GM18505 (cell line): Measurements from ENCODE around the gene TMEM176B.

Source experiments
- ATAC-seq: cut with Tn5 transposase; IDR thresholded peaks from one replicate; pipeline ENCODE4 v1.9.1; 2021; ENCODE audit not compliant: unreplicated experiment
- POLR2A ChIP-seq: IDR thresholded peaks from 4 replicates; pipeline ENCODE4 v1.6.1; 2011; ENCODE audit warnings: borderline replicate concordance; ENCODE audit not compliant: insufficient read depth, insufficient read length; ENCODE audit errors: extremely low read depth

The TMEM176B gene

DNA sequence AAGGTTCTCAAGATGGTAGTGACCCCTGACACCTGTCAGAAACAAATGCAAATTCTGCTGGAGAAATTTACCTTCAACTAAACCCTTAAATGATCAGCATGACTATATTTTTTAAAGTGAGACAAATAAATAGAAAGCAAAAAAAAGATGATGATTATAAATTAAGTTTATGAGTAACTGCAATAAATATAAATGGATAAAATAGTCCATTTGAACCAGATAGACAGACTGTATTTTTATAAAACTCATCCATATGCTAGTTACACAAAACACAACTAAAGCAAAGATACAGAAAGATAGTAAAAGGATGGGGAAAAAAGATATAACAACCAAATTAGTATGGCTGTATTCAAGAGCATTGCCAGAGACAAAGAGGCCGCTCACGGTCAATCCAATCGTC is 6.3 kb upstream of the TMEM176B start:
- ATAC-seq = no peak
- TF ChIP-seq POLR2A = no peak

DNA sequence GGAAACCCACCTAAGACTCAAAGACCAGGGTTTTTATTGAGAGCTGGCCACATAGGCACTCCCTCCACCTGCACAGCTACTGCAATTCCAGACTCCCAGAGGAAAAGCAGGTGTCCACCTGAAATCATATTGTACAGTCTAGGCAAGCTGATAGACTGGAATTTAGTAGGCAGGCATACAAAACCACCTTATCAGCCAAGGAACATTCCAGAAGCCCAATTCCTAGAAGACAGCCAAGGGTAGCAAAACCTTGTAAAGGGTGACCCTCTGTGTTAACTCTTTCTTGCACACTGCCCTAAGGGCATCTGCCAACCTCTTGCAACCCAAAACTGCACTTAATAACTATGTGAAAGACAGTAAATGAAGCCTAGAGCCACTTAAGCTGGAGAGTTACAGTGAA is 5.7 kb upstream of the TMEM176B start:
- no peak for TF ChIP-seq POLR2A
- ATAC-seq = no peak

DNA sequence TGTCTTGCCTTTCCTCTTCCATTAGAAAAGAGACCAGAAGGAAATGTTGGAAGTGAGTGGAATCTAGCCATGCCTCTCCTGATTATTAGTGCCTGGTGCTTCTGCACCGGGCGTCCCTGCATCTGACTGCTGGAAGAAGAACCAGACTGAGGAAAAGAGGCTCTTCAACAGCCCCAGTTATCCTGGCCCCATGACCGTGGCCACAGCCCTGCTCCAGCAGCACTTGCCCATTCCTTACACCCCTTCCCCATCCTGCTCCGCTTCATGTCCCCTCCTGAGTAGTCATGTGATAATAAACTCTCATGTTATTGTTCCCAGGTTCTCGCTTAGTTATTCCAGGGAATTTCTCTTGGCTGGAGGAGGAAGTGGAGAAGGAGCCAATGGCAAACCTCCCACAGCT is 4.6 kb upstream of the TMEM176B start:
- TF ChIP-seq POLR2A = no peak
- ATAC-seq = no peak

DNA sequence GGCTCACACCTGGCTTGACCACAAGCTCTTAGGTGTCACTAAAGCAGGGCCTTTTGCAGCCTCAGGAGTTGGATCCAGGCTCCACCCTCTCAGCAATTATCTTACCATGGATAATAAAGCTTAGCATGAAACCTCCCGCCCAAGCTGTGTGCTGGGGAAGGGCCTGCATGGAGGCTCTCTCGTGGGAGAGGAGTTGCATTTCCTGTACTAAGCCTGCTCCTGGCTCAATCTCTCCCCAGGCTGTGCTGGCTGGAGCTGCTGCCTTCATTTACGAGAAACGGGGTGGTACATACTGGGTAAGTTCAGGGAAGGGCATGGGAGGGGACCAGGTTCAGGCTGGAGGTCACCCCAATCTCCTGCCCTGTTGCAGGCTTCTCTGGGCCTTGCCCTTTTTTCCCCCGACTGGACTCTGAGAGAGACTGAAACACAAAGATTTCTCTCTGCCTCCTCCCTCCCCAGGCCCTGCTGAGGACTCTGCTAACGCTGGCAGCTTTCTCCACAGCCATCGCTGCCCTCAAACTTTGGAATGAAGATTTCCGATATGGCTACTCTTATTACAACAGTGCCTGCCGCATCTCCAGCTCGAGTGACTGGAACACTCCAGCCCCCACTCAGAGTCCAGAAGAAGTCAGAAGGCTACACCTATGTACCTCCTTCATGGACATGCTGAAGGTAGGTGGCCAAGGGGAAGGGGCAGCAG is 3.1 kb upstream of the TMEM176B start:
- no peak for ATAC-seq
- no peak for TF ChIP-seq POLR2A

DNA sequence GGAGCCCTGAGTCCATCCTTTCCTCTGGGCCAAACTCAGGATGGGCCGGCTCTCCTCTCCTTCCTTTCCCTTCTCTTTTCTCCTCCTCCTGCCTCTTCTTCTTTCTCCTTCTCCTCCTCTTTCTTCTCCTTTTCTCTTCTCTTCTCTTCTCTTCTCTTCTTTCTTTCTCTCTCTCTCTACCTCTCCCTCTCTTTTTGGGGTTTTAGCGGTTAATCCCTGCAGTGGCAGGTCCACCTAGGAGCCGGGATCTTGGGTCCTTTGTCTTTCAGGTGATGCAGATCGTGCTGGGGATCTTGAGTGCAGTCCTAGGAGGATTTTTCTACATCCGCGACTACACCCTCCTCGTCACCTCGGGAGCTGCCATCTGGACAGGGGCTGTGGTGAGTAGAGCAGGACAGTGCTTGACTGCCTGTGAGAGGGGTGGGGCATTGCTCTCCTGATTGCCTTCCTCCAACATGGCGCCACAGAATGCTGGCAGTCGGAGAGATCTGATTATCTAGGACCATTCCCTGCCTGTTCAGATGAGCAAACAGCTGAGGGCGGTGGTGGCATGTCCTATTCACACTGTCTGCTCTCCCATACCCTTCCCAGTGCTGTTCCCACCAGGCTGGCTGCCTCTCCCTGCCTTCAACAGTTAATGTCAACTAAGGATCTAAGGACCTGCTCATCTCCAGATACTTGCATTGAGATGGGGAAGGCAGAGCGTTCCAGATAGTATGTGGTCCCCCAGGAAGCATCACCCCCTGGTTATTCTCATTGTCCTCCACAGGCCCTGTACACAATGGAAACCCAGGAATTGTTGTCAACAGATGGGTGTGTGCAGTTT is 2.0 kb upstream of the TMEM176B start:
- no peak for ATAC-seq

DNA sequence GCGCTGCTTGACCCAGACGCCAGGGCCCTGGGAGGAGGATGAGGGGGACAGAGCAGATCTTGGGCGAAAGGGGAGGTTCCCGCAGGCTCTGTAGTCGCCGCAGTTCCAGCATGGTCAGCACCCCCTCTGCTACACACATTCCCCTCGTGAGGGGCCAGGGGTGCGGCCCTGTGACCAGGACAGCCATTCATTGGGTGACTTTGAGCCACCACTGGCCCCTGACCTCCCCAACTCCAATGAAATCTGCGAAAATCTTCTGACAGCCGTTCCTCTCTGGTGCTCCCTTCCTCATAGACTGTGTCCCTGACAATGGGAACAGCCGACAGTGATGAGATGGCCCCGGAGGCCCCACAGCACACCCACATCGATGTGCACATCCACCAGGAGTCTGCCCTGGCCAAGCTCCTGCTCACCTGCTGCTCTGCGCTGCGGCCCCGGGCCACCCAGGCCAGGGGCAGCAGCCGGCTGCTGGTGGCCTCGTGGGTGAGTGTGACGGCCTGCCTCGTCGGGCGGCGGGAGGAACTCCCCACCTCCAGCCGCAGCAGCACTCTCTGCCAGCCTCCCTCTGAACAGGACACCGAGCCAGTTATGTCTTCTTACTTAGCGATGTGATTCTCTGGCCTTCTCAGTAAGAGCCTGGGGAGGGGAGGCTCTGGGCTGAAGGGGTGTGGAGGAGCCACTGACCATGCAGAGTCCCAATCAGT is 1.2 kb upstream of the TMEM176B start:
- no peak for TF ChIP-seq POLR2A

More for the DNA sequence above, 2.0 kb upstream of the TMEM176B start:
- TF ChIP-seq POLR2A = no peak

DNA sequence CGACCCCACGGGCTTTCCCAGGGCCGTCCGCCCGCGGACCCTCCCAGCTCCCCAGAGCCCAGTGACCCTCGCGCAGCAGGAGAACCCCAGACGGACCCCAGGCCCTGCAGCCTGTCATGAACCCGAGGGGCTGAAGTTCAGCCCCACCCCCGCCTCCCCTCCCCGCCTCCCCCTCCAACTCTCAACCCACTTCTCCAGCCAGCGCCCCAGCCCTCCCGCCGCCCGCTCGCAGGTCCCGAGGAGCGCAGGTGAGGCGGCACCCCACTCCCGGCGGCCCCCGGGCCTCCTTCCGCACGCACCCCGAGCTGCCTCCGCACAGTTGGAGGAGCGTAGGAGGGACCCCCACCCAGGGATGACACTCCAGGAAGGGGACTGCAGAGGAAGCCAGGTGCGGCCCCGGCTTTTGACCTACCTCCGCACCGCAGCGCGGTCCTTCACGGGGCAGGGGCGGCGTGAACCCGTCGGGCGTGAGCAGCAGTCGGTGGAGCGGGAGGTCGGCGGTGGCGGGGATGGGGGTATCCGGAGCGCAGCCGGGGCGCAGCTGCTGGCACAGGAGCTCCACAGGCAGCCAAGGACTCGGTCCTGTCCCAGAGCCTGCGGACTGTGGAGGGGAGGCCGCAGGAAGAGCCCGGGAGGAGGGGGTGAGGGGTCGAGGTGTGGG is 547 bp upstream of the TMEM176B start, which contains the start of gene TMEM176A:
Gene TMEM176A (plus strand): TSS at position 189 of the 661 bp plus-strand sequence. CDS start 782 bp downstream, outside the sequence.
- no peak for ATAC-seq
- no peak for TF ChIP-seq POLR2A

More for the DNA sequence above, 1.2 kb upstream of the TMEM176B start:
- no peak for ATAC-seq

DNA sequence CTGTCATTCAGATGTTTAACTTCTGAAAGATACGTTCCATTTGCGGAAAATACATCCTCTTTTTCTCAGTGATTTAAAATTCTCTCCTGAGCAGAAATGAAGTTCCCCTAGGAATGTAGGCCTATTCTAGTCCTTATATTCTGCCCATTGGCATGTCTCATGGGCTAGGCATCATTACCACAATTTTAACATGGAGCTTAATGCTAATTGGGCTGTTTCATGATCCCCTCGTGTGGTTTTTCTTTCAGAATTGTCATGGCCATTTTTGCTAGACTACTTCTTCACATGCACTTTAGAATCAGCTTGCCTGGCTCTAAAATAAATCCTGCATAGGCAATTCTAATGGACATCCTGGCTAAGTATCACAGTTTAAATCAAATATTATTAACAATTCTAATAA is 1.0 kb downstream of the TMEM176B start:
- ATAC-seq = no peak
- TF ChIP-seq POLR2A = no peak

DNA sequence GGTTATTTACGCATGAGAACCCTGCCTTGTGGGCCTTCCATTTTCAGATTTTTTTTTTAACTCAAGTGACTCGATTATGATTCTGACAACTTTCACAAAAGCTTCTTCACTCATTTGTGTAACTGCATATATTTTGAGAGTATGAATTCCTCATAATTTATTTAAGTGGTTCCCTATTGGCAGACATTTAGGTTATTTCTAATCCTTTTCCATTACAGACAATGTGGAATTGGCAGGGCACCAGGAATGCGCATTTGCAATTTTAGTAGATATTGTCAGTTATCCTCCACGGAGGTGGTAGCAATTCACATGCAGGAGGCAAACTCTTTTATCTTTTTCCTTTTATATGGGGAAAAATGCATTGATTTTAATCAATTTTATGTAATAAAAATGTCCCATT is 2.5 kb downstream of the TMEM176B start:
- ATAC-seq = no peak

DNA sequence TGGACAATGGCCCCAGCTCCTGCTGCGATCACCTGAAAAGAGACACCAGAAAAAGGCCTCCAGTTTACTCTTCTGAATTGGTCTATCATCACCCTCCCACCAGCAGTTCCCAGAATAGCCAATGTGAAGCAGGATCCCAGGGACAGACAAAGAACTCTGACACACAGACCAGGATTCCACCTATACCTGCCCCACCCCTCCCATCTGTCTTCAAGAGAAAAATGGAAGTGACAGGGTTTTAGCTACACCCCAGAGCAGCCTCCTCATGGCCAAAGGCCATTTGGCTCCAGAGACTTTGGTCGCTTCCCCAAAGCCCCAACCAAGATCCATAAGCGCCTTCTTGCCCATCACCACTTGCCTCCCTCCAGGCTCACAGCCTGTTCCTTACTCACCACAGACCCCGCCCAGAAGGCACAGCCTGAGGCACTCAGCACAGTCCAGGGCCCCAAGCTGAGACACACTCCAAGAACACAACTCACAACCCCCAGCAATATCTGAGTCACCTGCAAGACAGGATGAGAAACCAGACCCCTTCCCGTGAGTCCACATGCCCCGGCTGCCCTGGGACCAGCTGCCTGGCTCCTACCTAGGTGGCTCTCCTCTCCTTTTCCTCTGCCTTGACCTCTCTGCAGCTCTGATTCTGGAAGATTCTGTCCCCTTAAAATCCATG is 6.5 kb downstream of the TMEM176B start:
- TF ChIP-seq POLR2A = no peak
- no peak for ATAC-seq

More for the DNA sequence above, 2.5 kb downstream of the TMEM176B start:
- no peak for TF ChIP-seq POLR2A

DNA sequence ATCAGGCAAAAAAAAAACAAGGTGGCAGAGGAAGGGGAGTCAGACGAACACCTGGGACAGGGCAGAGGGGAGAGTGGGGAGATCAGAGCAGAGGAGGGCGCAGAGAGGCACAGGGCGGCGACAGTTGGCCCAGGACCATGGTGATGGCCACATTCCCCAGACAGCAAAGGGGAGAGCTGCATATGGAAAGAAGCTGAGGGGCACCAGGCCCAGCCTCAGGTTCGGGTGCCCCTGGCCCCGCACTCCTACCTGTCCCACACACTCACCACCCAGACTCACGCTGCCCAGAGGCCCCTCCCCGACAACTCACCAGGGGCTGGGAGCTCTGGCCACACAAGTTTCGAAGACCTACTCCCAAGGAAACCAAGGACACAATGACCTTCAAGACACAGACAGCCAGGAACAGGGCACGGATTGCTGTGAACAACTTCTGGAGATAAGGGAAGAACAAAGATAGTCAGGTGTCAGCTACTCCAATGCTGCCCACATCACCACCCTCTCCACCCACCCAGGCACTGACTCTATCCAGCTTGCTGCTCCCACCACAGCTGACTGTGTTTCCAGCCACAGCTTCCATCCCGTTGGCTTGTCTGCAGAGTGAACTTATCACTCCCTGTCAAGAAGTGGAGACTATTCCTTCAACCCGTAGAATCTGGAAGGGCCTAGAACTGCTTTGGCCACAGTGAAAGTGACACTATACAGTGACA is 8.3 kb downstream of the TMEM176B start:
- no peak for TF ChIP-seq POLR2A
- no peak for ATAC-seq

DNA sequence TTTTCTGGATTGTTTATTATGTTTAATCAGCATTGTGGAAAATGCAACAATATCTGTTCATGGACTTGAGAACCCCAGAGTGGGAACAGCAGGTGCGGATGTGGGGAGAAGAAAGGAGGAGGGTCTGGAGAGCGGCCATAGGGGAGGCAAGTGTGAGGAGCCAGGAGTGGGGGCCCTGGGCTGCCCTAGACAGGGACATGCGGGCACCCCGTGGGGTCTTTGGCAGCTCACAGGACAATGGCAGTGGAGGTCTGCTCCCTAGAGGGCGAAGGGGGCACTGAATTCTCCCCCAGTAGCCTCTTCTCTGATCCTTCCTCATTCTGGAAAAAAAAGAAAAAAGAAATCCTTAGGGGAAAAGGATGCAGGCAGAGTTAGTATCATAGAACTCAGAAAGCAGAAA is 8.9 kb downstream of the TMEM176B start:
- ATAC-seq = no peak
- no peak for TF ChIP-seq POLR2A
